Glomerular endothelial cell (primary cell): ENCODE measurements around the gene CACNA2D1. TPM values are rescaled to one million over a fixed set of nuclear protein-coding genes. Genes with fewer than 3 reads are reported as not detected.
"Not testable (repeated sequence)": the region's sequence is repeated elsewhere in the genome, so short reads cannot be mapped to it uniquely, and the experiment has no call there.

Experiments used
- DNase-seq: peaks from one replicate; pipeline ENCODE4 v3.0.0-alpha.2; 2011; ENCODE audit warnings: low read depth, low spot score; ENCODE audit errors: extremely low read depth
- total RNA-seq: library from RNA; depleted of rRNA; stranded (reverse); fragments of >200 nt; gene quantifications from 2 replicates; pipeline ENCODE4 v1.2.3, GENCODE V29; 2015

The CACNA2D1 gene
- total RNA-seq, 1 donor from 2014 or later = 26.2 TPM

- DNase-seq = no peak
Measured at GRCh38 chr7:82395147-82395546, 48.4 kb downstream of the CACNA2D1 start.

GRCh38 chr7:82393840-82394220 lies 49.7 kb downstream of the CACNA2D1 start:
- DNase-seq = no peak

GRCh38 chr7:82393076-82393839 lies 50.3 kb downstream of the CACNA2D1 start:
- no peak for DNase-seq

GRCh38 chr7:82390936-82391335 lies 52.6 kb downstream of the CACNA2D1 start:
- DNase-seq = no peak

GRCh38 chr7:82389876-82390275 lies 53.7 kb downstream of the CACNA2D1 start:
- no peak for DNase-seq

- DNase-seq = no peak
Measured at GRCh38 chr7:82388138-82388537, 55.4 kb downstream of the CACNA2D1 start.

- not testable (repeated sequence) for DNase-seq
Measured at GRCh38 chr7:82386571-82386970, 57.0 kb downstream of the CACNA2D1 start.

GRCh38 chr7:82384779-82385178 lies 58.8 kb downstream of the CACNA2D1 start:
- DNase-seq = no peak

- no peak for DNase-seq
Measured at GRCh38 chr7:82384051-82384464, 59.5 kb downstream of the CACNA2D1 start.

- DNase-seq = no peak
Measured at GRCh38 chr7:82382276-82382675, 61.3 kb downstream of the CACNA2D1 start.

- DNase-seq = no peak
Measured at GRCh38 chr7:82376739-82377138, 66.8 kb downstream of the CACNA2D1 start.

- no peak for DNase-seq
Measured at GRCh38 chr7:82375713-82376112, 67.9 kb downstream of the CACNA2D1 start.

GRCh38 chr7:82375129-82375528 lies 68.4 kb downstream of the CACNA2D1 start:
- no peak for DNase-seq

GRCh38 chr7:82373926-82374635 lies 69.5 kb downstream of the CACNA2D1 start:
- no peak for DNase-seq

- no peak for DNase-seq
Measured at GRCh38 chr7:82364671-82365070, 78.9 kb downstream of the CACNA2D1 start.

- no peak for DNase-seq
Measured at GRCh38 chr7:82364048-82364447, 79.5 kb downstream of the CACNA2D1 start.

GRCh38 chr7:82362129-82362706 lies 81.4 kb downstream of the CACNA2D1 start:
- DNase-seq = no peak

- DNase-seq = no peak
Measured at GRCh38 chr7:82360591-82361368, 82.8 kb downstream of the CACNA2D1 start.

- DNase-seq = no peak
Measured at GRCh38 chr7:82359426-82359825, 84.2 kb downstream of the CACNA2D1 start.

GRCh38 chr7:82358923-82359322 lies 84.7 kb downstream of the CACNA2D1 start:
- DNase-seq = no peak

GRCh38 chr7:82358009-82358578 lies 85.5 kb downstream of the CACNA2D1 start:
- DNase-seq = no peak
